Liver (tissue), 9 donors: ENCODE data around the gene CELF4. TPM values are rescaled to one million over a fixed set of nuclear protein-coding genes. Genes with fewer than 3 reads are reported as not detected.

Source experiments
- DNase-seq: peaks from one replicate; pipeline ENCODE4 v3.0.0-alpha.2; 2017; ENCODE audit warnings: low spot score
- H3K27ac ChIP-seq, 2 donors: one replicate each; pipeline ENCODE4 v1.7.0; 2013; ENCODE audit warnings: inconsistent platforms in 2 of 2, low read length in 2 of 2, control low read depth in 1 of 2, low read depth in 1 of 2, mild to moderate bottlenecking in 1 of 2
- H3K27me3 ChIP-seq, 4 donors: one replicate each; pipeline versions ENCODE4 v1.6.1 to v1.7.0; 2013; ENCODE audit warnings: low read length in 3 of 4, inconsistent platforms in 1 of 4, mild to moderate bottlenecking in 1 of 4, moderate library complexity in 1 of 4; ENCODE audit not compliant: control insufficient read depth in 4 of 4, insufficient read depth in 4 of 4
- H3K36me3 ChIP-seq, 4 donors: one replicate each; pipeline versions ENCODE4 v1.6.1 to v1.7.0; 2013; ENCODE audit warnings: low read length in 3 of 4, mild to moderate bottlenecking in 3 of 4, low read depth in 1 of 4, moderate library complexity in 1 of 4; ENCODE audit not compliant: control insufficient read depth in 4 of 4, insufficient read depth in 3 of 4
- H3K4me1 ChIP-seq, 4 donors: one replicate each; pipeline versions ENCODE4 v1.6.1 to v1.7.0; 2013; ENCODE audit warnings: low read length in 3 of 4, mild to moderate bottlenecking in 3 of 4, moderate library complexity in 1 of 4; ENCODE audit not compliant: control insufficient read depth in 4 of 4, insufficient read depth in 4 of 4
- H3K4me3 ChIP-seq, 3 donors: one replicate each; pipeline versions ENCODE4 v1.6.1 to v1.7.0; 2013; ENCODE audit warnings: low read length in 3 of 3, control low read depth in 1 of 3, low read depth in 1 of 3, mild to moderate bottlenecking in 1 of 3
- H3K9ac ChIP-seq, 2 donors: one replicate each; pipeline ENCODE4 v1.7.0; 2013; ENCODE audit warnings: low read length in 2 of 2, mild to moderate bottlenecking in 2 of 2, moderate library complexity in 2 of 2, control low read depth in 1 of 2, low read depth in 1 of 2
- H3K9me3 ChIP-seq, 4 donors: one replicate each; pipeline versions ENCODE4 v1.6.1 to v1.7.0; 2013; ENCODE audit warnings: low read length in 3 of 4; ENCODE audit not compliant: control insufficient read depth in 4 of 4
- ATF3 ChIP-seq: IDR thresholded peaks from 2 replicates; pipeline ENCODE4 v1.6.1; 2016; ENCODE audit warnings: antibody characterized with exemption
- CTCF ChIP-seq: fragments of 150-350 bp; IDR thresholded peaks from 2 replicates; pipeline ENCODE4 v1.5.1; 2017; ENCODE audit warnings: improper control_type of control experiment, low read depth, low read length; ENCODE audit not compliant: missing input control
- EGR1 ChIP-seq, 2 donors: IDR thresholded peaks; 2 replicates each; pipeline ENCODE4 v1.6.1; 2016 to 2018; ENCODE audit warnings: antibody characterized with exemption in 2 of 2, low read depth in 2 of 2
- FOXA1 ChIP-seq: IDR thresholded peaks from 2 replicates; pipeline ENCODE4 v1.6.1; 2016; ENCODE audit warnings: antibody characterized with exemption
- FOXA2 ChIP-seq: IDR thresholded peaks from 2 replicates; pipeline ENCODE4 v1.6.1; 2016; ENCODE audit warnings: antibody characterized with exemption
- GABPA ChIP-seq, 2 donors: IDR thresholded peaks in 1 of 2; conservative IDR thresholded peaks in 1 of 2; 2 replicates each; pipeline ENCODE4 v1.6.1; 2016; ENCODE audit warnings: antibody characterized with exemption in 2 of 2, mild to moderate bottlenecking in 1 of 2, moderate library complexity in 1 of 2
- HNF4A ChIP-seq, 2 donors: conservative IDR thresholded peaks; 2 replicates each; pipeline ENCODE4 v1.6.1; 2016; ENCODE audit warnings: antibody characterized with exemption in 2 of 2, mild to moderate bottlenecking in 2 of 2
- HNF4G ChIP-seq: IDR thresholded peaks from 2 replicates; pipeline ENCODE4 v1.6.1; 2016; ENCODE audit warnings: antibody characterized with exemption
- JUND ChIP-seq, 2 donors: IDR thresholded peaks; 2 replicates each; pipeline ENCODE4 v1.6.1; 2016; ENCODE audit warnings: antibody characterized with exemption in 2 of 2
- MAX ChIP-seq: IDR thresholded peaks from 2 replicates; pipeline ENCODE4 v1.6.1; 2016; ENCODE audit warnings: antibody characterized with exemption
- NR2F2 ChIP-seq: IDR thresholded peaks from 2 replicates; pipeline ENCODE4 v1.6.1; 2016; ENCODE audit warnings: antibody characterized with exemption
- RAD21 ChIP-seq, 2 donors: IDR thresholded peaks; 2 replicates each; pipeline ENCODE4 v1.6.1; 2016; ENCODE audit warnings: antibody characterized with exemption in 2 of 2, mild to moderate bottlenecking in 2 of 2
- REST ChIP-seq: IDR thresholded peaks from 2 replicates; pipeline ENCODE4 v1.6.1; 2016; ENCODE audit warnings: antibody characterized with exemption, mild to moderate bottlenecking
- RXRA ChIP-seq, 2 donors: IDR thresholded peaks; 2 replicates each; pipeline ENCODE4 v1.6.1; 2017 to 2018; ENCODE audit warnings: antibody characterized with exemption in 2 of 2, mild to moderate bottlenecking in 1 of 2
- SP1 ChIP-seq: IDR thresholded peaks from 2 replicates; pipeline ENCODE4 v1.6.1; 2018; ENCODE audit warnings: antibody characterized with exemption, mild to moderate bottlenecking
- TAF1 ChIP-seq: conservative IDR thresholded peaks from 2 replicates; pipeline ENCODE4 v1.6.1; 2016; ENCODE audit warnings: antibody characterized with exemption, mild to moderate bottlenecking
- YY1 ChIP-seq: IDR thresholded peaks from 2 replicates; pipeline ENCODE4 v1.6.1; 2016; ENCODE audit warnings: antibody characterized with exemption, mild to moderate bottlenecking
- ZBTB33 ChIP-seq: IDR thresholded peaks from 2 replicates; pipeline ENCODE4 v1.6.1; 2016; ENCODE audit warnings: antibody characterized with exemption
- WGBS: extraction: QIAGEN DNeasy Blood & Tissue Kit; methylation state at CpG from one replicate; pipeline ENCODE4 v1.1.7; 2013; 5-methylcytosine and 5-hydroxymethylcytosine counted together
- polyA plus RNA-seq, 2 donors: library from polyadenylated mRNA; stranded (reverse) in 1 of 2; unstranded in 1 of 2; fragments of 200-250 nt in 1 of 2; fragments of >200 nt in 1 of 2; fragmentation: Nextera tagmentation in 1 of 2; extraction: Ambion mirVana in 1 of 2; gene quantifications; one replicate each; pipeline versions ENCODE4 v1.2.1 to v1.2.3, GENCODE V29; 2013 to 2015
- total RNA-seq, 2 donors: library from RNA; depleted of rRNA; stranded (reverse); fragments of >200 nt; gene quantifications; one replicate each; pipeline ENCODE4 v1.2.3, GENCODE V29; 2014
- donor health status: healthy.
- donor health status: healthy.
- donor health status: healthy.
- donor health status: healthy.
- donor health status: healthy.

Gene CELF4
- total and polyA plus RNA-seq, 4 donors = 0.08 to 0.28 (median 0.21) TPM; not detected in 1

- H3K36me3 ChIP-seq = no peaks in the 10 kb centered on the region
- WGBS = 66% methylated on average over 3 of the region's 3 CpGs
- H3K9ac ChIP-seq = no peak overlapping the region
- no peaks in the 10 kb centered on the region for H3K4me1 ChIP-seq
- TF ChIP-seq EGR1 (IDR thresholded peaks at IDR 0.05; ENCODE audit: low read depth in 2 of 2) (no peak), TAF1 (no peak), RAD21 (IDR thresholded peaks at IDR 0.05) (no peak), GABPA (IDR thresholded peaks at IDR 0.05 in 1 of 2, conservative IDR thresholded peaks at IDR 0.05 in 1 of 2) (no peak), HNF4G (no peak), NR2F2 (no peak), MAX (no peak), YY1 (no peak)
- no peaks in the 10 kb centered on the region for H3K27me3 ChIP-seq
- H3K4me3 ChIP-seq = no peak overlapping the region
- DNase-seq = no peak
- no peaks in the 10 kb centered on the region for H3K9me3 ChIP-seq
- H3K27ac ChIP-seq = no peak overlapping the region
Measured at GRCh38 chr18:37551249-37551648, 14.3 kb downstream of the CELF4 start.

- Histone ChIP-seq H3K4me3 (no peak overlapping the region), H3K4me1 (no peaks in the 10 kb centered on the region), H3K9me3 (no peaks in the 10 kb centered on the region), H3K9ac (no peak overlapping the region), H3K27ac (no peak overlapping the region), H3K36me3 (no peaks in the 10 kb centered on the region), H3K27me3 (no peaks in the 10 kb centered on the region)
- no peak for DNase-seq
- TF ChIP-seq FOXA2 = no peak
- no peak for TF ChIP-seq CTCF
- TF ChIP-seq FOXA1 = no peak
- no peak for TF ChIP-seq HNF4G
- TF ChIP-seq ZBTB33 = no peak
- no peak for TF ChIP-seq JUND (IDR thresholded peaks at IDR 0.05)
- TF ChIP-seq HNF4A (conservative IDR thresholded peaks at IDR 0.05) = no peak
- TF ChIP-seq ATF3 = no peak
- no peak for TF ChIP-seq EGR1 (IDR thresholded peaks at IDR 0.05; ENCODE audit: low read depth in 2 of 2)
- no peak for TF ChIP-seq TAF1
- no peak for TF ChIP-seq YY1
- TF ChIP-seq RAD21 (IDR thresholded peaks at IDR 0.05) = no peak
- no peak for TF ChIP-seq RXRA (IDR thresholded peaks at IDR 0.05)
- TF ChIP-seq NR2F2 = no peak
- no peak for TF ChIP-seq GABPA (IDR thresholded peaks at IDR 0.05 in 1 of 2, conservative IDR thresholded peaks at IDR 0.05 in 1 of 2)
- no peak for TF ChIP-seq SP1
- TF ChIP-seq MAX = no peak
- no peak for TF ChIP-seq REST
- WGBS = 69% methylated on average over 10 of the region's 10 CpGs
Measured at GRCh38 chr18:37550118-37550875, 15.3 kb downstream of the CELF4 start.
